GM21717 (cell line): Measurements from ENCODE around the gene CYP4F12.

Experiments
- ATAC-seq: cut with Tn5 transposase; IDR thresholded peaks from one replicate; pipeline ENCODE4 v1.9.1; 2021; ENCODE audit warnings: mild to moderate bottlenecking, moderate library complexity; ENCODE audit not compliant: unreplicated experiment

CYP4F12 gene

GRCh38 chr19:15701757-15702533, 29.1 kb downstream of the CYP4F12 start:
- ATAC-seq, result no peak

- no peak for ATAC-seq
Measured at GRCh38 chr19:15702534-15702930, 29.6 kb downstream of the CYP4F12 start.

- ATAC-seq, result no peak
Measured at GRCh38 chr19:15714638-15715037, 41.8 kb downstream of the CYP4F12 start.

- ATAC-seq, result no peak
Measured at GRCh38 chr19:15715642-15716041, 42.8 kb downstream of the CYP4F12 start.

GRCh38 chr19:15717809-15718208, 44.9 kb downstream of the CYP4F12 start:
- no peak for ATAC-seq

GRCh38 chr19:15721268-15721667, 48.4 kb downstream of the CYP4F12 start:
- ATAC-seq, result no peak

GRCh38 chr19:15722956-15723355, 50.1 kb downstream of the CYP4F12 start:
- ATAC-seq, result no peak

GRCh38 chr19:15727724-15728123, 54.8 kb downstream of the CYP4F12 start, which contains the start of gene OR10H2:
TSS of gene OR10H2 (plus strand) at chr19:15728024. CDS start at chr19:15728044, 20 bp downstream.
- ATAC-seq, result no peak

- ATAC-seq, result no peak
Measured at GRCh38 chr19:15730538-15730937, 57.7 kb downstream of the CYP4F12 start.

GRCh38 chr19:15732388-15732787, 59.5 kb downstream of the CYP4F12 start:
- no peak for ATAC-seq

GRCh38 chr19:15733895-15734294, 61.0 kb downstream of the CYP4F12 start:
- no peak for ATAC-seq

GRCh38 chr19:15737722-15738121, 64.8 kb downstream of the CYP4F12 start, which contains the start of gene OR10H3:
TSS of gene OR10H3 (plus strand) at chr19:15737985. CDS start at chr19:15741393, 3,408 bp downstream.
- ATAC-seq, result no peak

GRCh38 chr19:15740785-15741184, 67.9 kb downstream of the CYP4F12 start:
- ATAC-seq, result no peak
